NCI-H82 treated with DMSO at 0.1 percent for 48 hours (cell line): ENCODE data around the gene DMRT2.

Experiments used
- DNase-seq: peaks from one replicate; lab custom pipeline; 2025; ENCODE audit not compliant: unreplicated experiment; lab: John Stamatoyannopoulos, UW

Gene DMRT2

GRCh38 chr9:1050125-1050895 lies at the start of gene DMRT2:
Gene DMRT2 (plus strand): TSS chr9:1050357. CDS start chr9:1051614, 1,257 bp downstream.
- no peak for DNase-seq

DNA sequence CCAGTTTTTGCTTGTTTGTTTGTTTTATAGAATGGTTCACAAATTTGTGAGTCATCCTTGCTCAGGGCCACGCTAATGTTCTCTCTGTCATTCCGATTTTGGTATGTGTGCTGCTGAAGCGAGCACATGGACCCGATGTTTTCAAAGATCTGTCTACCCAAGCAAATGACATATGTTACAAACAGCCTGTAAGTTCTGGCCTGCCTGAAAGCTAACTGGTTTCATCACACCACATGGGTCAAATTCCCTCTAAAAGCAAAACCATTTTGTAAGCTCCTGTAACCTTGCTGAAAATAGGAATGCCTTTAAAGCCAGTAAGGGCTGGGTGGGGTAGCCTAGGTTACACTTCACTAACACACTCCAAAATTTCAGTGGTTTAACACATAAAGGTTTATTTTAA lies 48.3 kb upstream of the DMRT2 start:
- DNase-seq = no peak

DNA sequence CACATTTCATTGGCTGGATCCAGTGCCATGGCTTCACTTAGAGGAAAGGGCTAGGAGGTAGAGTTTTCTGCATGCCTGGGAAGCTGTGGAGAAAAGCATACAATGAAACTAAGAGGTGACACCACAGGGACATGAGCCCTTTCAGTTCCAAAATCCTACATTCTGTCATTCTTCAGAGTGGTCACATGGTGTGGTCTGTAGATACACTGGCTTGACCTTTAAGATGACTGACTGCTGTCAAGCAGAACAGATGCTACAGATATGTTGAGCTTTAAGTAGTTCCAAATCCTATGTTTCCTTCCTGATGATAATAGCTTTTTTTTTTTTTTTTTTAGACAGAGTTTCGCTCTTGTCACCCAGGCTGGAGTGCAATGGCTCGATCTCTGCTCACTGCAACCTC lies 47.5 kb upstream of the DMRT2 start:
- no peak for DNase-seq

DNA sequence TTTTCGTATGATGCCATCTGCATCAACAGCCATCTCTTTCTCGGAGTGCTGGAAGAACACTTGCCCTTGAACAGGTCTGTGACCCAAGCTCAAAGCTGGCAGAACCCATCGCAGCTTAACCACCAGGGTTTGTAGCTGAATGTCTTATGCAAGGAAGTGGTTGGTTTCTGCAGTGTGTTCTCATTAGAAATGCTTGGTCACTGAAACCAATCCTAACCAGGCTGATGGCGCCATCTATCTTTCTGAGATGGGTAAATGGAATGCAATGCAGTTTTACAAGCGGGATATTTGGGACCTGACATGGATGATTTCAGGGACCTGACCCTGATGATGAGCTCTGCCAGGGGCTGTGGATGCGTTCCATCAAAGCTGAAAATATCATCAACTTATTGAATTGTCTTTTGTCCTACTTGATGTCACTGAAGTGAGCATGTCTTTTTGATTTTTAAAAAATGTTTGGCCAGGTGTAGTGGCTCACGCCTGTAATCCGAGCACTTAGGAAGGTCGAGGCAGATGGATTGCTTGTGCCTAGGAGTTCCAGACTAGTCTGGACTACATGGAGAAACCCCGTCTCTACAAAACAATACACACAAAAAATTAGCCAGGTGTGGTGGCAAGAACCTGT lies 45.0 kb upstream of the DMRT2 start:
- no peak for DNase-seq

DNA sequence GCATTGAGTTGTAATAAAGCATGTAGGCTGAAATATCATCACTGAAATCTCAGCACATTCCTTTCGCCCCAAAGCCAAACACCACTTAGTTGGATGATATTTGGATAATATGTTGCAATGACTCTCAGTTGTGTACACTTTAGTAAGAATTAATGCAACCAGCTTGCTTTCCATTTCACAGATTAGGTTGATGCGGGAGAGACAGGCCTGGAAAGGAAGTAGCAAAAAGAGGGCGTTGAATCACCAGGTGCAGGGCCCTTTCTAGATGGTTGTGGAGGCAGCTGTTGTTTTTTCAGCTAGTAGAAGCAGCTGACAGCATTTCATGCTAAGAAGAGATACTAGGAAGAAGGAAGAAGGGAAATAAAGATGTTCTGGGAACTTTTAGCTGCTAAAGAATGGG lies 42.8 kb upstream of the DMRT2 start:
- DNase-seq = no peak

- DNase-seq = no peak
Measured at GRCh38 chr9:1008216-1008615, 41.9 kb upstream of the DMRT2 start.

DNA sequence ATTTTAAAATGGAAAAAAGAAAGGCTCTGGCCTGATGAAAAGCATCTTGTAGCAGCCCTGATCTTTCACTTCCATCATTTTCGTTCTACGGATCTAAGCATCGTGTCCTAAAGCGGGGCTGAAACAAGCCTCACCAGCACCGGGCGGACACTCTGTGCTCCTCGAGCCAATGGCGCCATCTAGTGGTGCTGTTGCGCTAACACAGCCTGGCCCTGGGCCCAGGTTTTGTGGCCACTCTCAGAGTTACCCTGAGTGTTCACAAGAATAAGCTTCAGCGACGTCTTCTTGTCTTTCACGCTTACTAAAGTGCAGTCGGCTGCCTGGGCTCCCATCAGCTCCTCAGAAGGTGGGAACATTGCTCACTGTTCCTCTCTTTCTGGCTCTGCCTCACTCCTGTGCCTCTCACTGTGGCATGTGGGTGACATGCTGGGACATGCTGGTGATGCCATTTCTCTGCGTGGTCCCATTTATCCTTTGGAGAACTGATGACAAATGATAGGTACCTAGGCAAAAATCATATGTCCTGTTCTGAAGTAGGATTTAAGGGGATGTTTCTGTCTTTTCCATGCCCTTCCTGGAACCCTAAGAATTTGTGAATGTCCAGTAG lies 41.0 kb upstream of the DMRT2 start:
- DNase-seq = no peak

DNA sequence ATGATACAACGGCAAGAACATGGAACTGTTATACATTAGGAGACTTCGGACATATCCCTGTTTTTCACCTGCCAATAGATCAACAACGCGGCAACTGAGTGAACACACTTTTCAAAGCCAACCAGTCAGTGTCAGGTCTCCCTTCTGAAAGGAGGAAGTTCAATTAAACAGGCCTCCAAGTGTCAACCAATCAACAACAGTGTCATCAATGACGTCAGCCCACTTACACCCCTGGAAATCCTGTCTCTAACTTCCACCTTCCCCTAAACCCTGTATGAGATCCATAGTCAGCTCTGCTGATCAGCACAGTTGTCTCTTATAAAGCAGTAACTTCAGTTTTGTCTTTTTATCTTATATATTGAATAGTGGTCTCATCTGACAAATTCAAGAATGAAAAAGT lies 37.1 kb upstream of the DMRT2 start:
- no peak for DNase-seq

DNA sequence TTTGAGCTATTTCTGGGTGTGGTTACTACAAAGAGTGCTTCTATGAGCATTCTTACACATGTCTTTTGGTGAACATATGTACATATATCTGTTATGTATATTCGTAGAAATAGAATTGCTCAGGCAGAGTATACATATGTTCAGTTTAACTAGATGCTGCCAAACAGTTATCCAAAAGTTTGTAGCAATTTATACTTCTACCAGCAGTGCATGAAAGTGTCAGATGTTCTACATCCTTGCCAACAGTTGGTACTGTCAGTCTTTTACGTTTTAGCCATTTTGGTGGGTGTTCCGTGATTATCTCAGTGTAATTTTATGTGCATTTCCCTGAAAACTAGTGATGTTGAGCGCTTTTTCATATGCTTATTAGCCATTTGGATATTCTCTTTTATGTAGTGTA lies 35.9 kb upstream of the DMRT2 start:
- no peak for DNase-seq

- no peak for DNase-seq
Measured at GRCh38 chr9:1014640-1015039, 35.5 kb upstream of the DMRT2 start.

- DNase-seq = no peak
Measured at GRCh38 chr9:1018121-1018520, 32.0 kb upstream of the DMRT2 start.

GRCh38 chr9:1024112-1024511 lies 26.0 kb upstream of the DMRT2 start:
- no peak for DNase-seq

DNA sequence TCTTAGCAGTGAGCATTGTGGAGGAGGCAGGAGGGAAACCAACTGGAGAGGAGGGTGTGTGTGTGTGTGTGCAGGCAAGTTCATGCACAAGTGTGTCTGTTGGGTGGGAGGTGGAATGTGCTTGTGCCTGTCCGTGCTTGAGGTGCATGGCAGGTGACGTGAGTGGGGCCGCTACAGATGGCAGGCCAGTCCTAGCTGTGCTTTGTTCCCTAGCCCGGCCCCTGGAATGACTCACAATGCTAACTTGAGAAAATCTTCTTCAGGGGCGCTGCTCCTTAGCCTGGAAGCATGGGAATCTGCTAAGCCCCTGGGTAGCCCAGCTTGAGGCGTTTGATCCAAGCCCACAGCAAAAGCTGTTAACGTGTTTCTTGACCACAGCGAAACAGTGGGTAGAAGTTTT lies 25.0 kb upstream of the DMRT2 start:
- DNase-seq = no peak

DNA sequence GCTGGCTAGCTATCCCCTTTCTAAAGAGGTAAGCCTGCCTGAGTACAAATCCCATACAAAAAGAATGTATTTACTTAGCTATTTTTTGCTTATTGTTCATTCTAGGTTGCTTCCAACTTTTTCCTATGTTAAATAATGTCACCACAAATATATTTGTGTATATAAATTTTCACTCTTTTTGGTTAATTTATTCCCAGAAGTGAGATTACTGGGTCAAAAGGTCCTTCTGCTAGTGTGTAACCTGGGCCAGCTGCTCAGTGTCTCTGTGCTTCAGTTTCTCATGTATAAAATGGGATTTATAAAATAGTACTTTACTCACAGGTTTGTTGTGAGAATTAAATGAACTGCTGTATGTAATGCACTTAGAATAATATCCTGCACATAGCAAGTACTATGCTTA lies 23.9 kb upstream of the DMRT2 start:
- DNase-seq = no peak

- no peak for DNase-seq
Measured at GRCh38 chr9:1028501-1029190, 21.5 kb upstream of the DMRT2 start.

DNA sequence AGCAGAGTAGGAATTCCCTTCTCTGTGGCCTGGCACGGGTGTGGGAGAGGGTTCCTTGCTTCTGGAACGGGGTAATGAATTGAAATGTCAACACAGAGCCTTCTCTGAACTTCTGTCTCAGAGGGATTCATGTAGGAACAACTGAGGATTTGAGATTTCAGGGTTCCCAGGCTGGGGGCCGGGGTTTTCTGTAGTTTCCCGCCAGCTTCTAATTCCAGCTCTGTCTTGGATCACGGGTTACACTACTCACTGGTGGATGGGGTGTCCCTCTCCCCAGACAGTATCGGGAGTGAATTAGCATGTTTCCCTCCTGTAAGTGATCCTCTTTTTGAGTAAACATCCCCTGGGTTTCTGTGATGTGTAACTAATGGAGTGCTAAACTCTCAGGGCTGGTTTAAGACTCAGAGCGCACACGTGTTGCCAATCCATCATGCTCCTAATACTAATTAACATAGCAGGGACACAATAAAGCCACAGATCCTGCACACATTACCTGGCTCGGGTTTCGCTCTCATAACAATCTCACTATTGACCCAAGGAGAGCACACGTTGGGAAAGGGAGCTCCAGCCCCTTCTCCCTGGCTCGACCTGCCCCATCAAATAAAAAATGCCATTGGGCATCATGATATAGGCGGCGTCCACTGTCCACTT lies 18.1 kb upstream of the DMRT2 start:
- DNase-seq = no peak

DNA sequence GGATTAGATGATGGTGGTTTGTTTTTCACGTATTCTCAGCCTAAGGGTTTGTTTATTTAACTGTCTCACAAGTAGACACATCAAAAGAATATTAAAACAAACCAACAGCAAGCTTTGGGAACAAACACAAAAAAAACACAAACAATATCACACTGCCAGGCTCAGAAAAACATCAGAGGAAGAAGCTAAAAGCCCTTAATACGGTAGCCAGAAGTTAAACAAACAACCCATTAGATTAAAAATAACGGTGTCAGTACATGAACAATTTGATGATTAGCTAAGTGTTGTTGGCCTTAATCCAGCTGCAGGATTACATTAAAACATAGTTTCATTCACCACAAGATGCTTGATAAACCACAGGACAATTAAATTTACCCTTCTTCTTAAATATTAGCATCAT lies 15.9 kb upstream of the DMRT2 start:
- no peak for DNase-seq

- no peak for DNase-seq
Measured at GRCh38 chr9:1039589-1039988, 10.6 kb upstream of the DMRT2 start.

GRCh38 chr9:1042466-1042865 lies 7.7 kb upstream of the DMRT2 start:
- no peak for DNase-seq

DNA sequence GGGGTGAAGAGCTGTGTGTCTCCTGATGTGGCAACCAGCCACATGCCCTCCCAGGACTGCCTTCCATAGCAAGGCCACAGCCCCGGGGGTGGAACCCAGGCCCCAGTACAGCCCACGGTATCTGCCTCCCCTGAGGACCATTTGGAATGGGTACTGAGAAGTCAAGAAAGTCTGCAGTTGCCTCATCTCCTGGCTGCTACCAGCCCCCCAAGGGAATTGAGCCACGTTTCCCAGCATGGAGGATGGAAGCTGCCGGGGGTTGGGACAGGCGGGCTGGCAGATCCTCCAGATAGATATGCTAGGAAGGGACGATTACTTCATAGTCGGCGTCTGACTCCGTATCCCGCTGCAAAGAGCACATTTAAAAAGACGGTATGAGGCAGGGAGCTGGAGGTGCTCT lies 5.5 kb upstream of the DMRT2 start:
- no peak for DNase-seq
